Neural progenitor cell (in vitro differentiated cells): ENCODE measurements around the gene TAF4B.

ENCODE experiments used
- CTCF ChIP-seq: fragments of 200-600 bp; sonication (generic); IDR thresholded peaks from 2 replicates; pipeline ENCODE4 v1.5.1; 2017; ENCODE audit warnings: antibody characterized with exemption, mild to moderate bottlenecking
- EZH2 ChIP-seq: fragments of 200-600 bp; sonication (generic); IDR thresholded peaks from 2 replicates; pipeline ENCODE4 v1.6.1; 2017; ENCODE audit warnings: antibody characterized with exemption, mild to moderate bottlenecking, moderate library complexity

- TF ChIP-seq CTCF: no peak
- no peak for TF ChIP-seq EZH2
These were observed 29.7 kb downstream of the TAF4B start for GRCh38 chr18:26255695-26256622.
